Jurkat, Clone E6-1 (cell line): ENCODE data around the gene TRIM25.

ENCODE experiments used
- DNase-seq: peaks from one replicate; pipeline ENCODE4 v3.0.0-alpha.2; 2011; ENCODE audit warnings: low read depth, low spot score
- H3K4me3 ChIP-seq: 2 replicates; pipeline ENCODE4 v1.5.1; 2011; ENCODE audit warnings: mild to moderate bottlenecking, low read length, control low read depth, moderate library complexity

The TRIM25 gene

GRCh38 chr17:56929362-56929969 lies 15.6 kb upstream of the TRIM25 start:
- peak; percentile 42 for DNase-seq
- H3K4me3 ChIP-seq = no peak overlapping the region

GRCh38 chr17:56928586-56928985 lies 14.7 kb upstream of the TRIM25 start:
- DNase-seq = no peak
- no peak overlapping the region for H3K4me3 ChIP-seq

GRCh38 chr17:56926704-56927103 lies 12.9 kb upstream of the TRIM25 start:
- no peak overlapping the region for H3K4me3 ChIP-seq
- DNase-seq = no peak

- no peak for DNase-seq
- no peak overlapping the region for H3K4me3 ChIP-seq
Observed at GRCh38 chr17:56926270-56926669, 12.4 kb upstream of the TRIM25 start.

- DNase-seq = no peak
- no peak overlapping the region for H3K4me3 ChIP-seq
Observed at GRCh38 chr17:56925088-56925487, 11.2 kb upstream of the TRIM25 start.

GRCh38 chr17:56919717-56920116 lies 5.9 kb upstream of the TRIM25 start:
- no peak for DNase-seq
- H3K4me3 ChIP-seq = no peak overlapping the region

- DNase-seq = no peak
- no peak overlapping the region for H3K4me3 ChIP-seq
Observed at GRCh38 chr17:56918916-56919315, 5.1 kb upstream of the TRIM25 start.

- no peak for DNase-seq
- H3K4me3 ChIP-seq = no peak overlapping the region
Observed at GRCh38 chr17:56917559-56918296, 3.9 kb upstream of the TRIM25 start.

- H3K4me3 ChIP-seq = peak overlapping the region; percentile 86
- no peak for DNase-seq
Observed at GRCh38 chr17:56914581-56915273, 878 bp upstream of the TRIM25 start.

- peak overlapping the region; percentile 86 for H3K4me3 ChIP-seq
- no peak for DNase-seq
Observed at GRCh38 chr17:56913353-56913866, 439 bp downstream of the TRIM25 start.

GRCh38 chr17:56913000-56913311 lies 893 bp downstream of the TRIM25 start:
- peak overlapping the region; percentile 86 for H3K4me3 ChIP-seq
- DNase-seq = no peak

- H3K4me3 ChIP-seq = peak overlapping the region; percentile 86
- no peak for DNase-seq
Observed at GRCh38 chr17:56912105-56912999, 1.5 kb downstream of the TRIM25 start.

GRCh38 chr17:56910509-56911235 lies 3.2 kb downstream of the TRIM25 start:
- no peak for DNase-seq
- no peak overlapping the region for H3K4me3 ChIP-seq

GRCh38 chr17:56909742-56910508 lies 3.9 kb downstream of the TRIM25 start:
- no peak for DNase-seq
- H3K4me3 ChIP-seq = no peak overlapping the region

GRCh38 chr17:56908001-56908542 lies 5.8 kb downstream of the TRIM25 start:
- no peak for DNase-seq
- no peak overlapping the region for H3K4me3 ChIP-seq

GRCh38 chr17:56903560-56903959 lies 10.3 kb downstream of the TRIM25 start:
- no peak overlapping the region for H3K4me3 ChIP-seq
- no peak for DNase-seq

- H3K4me3 ChIP-seq = no peak overlapping the region
- no peak for DNase-seq
Observed at GRCh38 chr17:56902348-56902747, 11.5 kb downstream of the TRIM25 start.

- no peak overlapping the region for H3K4me3 ChIP-seq
- DNase-seq = no peak
Observed at GRCh38 chr17:56899403-56899802, 14.4 kb downstream of the TRIM25 start.
